HL-60 (cell line): ENCODE measurements around the gene DPM1.

Source experiments
- DNase-seq, 2 experiments: peaks; one replicate each; pipeline ENCODE4 v3.0.0-alpha.2; 2010 to 2020; ENCODE audit warnings: low read depth in 1 of 2, low spot score in 1 of 2
- H3K27ac ChIP-seq: fragments of 250-450 bp; sonication (Bioruptor Pico); replicated peaks from 2 replicates; pipeline ENCODE4 v1.5.1; 2020; ENCODE audit warnings: mild to moderate bottlenecking, moderate library complexity
- H3K27me3 ChIP-seq: fragments of 250-450 bp; sonication (Bioruptor Pico); 2 replicates; pipeline ENCODE4 v1.5.1; 2021; ENCODE audit warnings: mild to moderate bottlenecking, moderate library complexity; ENCODE audit not compliant: insufficient read depth, poor library complexity, severe bottlenecking
- H3K4me3 ChIP-seq: replicated peaks from 2 replicates; pipeline ENCODE4 v1.5.1; 2011; ENCODE audit warnings: mild to moderate bottlenecking, control low read depth, low read length; ENCODE audit not compliant: insufficient read depth
- GABPA ChIP-seq: IDR thresholded peaks from 2 replicates; pipeline ENCODE4 v1.6.1; 2012; ENCODE audit warnings: low read depth
- POLR2AphosphoS5 ChIP-seq: IDR thresholded peaks from 2 replicates; pipeline ENCODE4 v1.6.1; 2012; ENCODE audit warnings: low read depth
- SPI1 ChIP-seq: IDR thresholded peaks from 2 replicates; pipeline ENCODE4 v1.6.1; 2012; ENCODE audit warnings: low read depth, mild to moderate bottlenecking, borderline replicate concordance
- TF ChIP-seq, protein P1 (sequence below): IDR thresholded peaks from 2 replicates; pipeline ENCODE4 v1.6.1; 2012; ENCODE audit warnings: low read depth; ENCODE audit not compliant: insufficient replicate concordance
- TF ChIP-seq, protein P2 (sequence below): IDR thresholded peaks from one replicate; pipeline ENCODE4 v1.5.1; 2011; ENCODE audit warnings: low read length, control low read depth, inconsistent platforms; ENCODE audit not compliant: insufficient read depth

DPM1 gene

DNA sequence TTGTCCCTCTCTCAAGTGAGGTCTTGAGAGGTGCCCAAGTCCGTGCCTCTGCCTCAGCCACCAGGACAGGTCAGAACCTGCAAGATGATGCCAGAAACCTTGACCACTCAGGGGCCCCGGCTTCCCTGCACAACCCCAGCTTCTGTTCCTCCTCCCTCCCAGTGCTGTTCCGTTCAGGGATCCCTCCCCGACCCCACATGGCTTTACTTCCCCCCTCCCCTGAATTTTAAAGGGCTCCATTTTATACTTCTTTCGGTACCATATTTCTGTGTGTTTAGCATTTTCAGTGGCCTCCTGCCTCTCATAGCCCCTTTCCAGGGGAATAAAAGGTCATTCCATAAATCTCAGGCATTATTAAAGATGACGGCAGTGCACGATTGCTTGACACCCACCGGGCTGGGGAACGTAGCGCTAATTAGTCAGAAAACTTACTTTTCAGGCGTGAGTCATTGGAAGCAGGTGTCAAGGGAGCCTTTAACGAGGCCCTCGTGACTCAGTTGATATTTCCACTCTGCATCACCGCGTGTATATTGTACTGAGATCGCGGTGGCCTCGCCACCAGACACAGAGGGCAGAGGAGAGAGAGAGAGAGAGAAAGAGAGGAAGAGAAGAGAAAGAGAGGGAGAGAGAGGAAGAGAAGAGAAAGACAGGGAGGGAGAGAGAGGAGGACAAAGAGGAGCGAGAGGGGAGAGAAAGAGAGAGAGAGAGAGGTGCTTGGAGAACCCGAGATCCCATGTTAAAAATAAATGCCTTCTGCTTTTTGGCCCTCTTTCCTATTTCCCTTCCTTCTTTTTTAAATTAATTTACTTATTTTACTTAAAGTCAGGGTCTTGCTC is 43.3 kb upstream of the DPM1 start:
- no peak for DNase-seq
- peaks cover 16% of the 10 kb centered on the region for H3K27me3 ChIP-seq
- TF ChIP-seq, protein P1, sequence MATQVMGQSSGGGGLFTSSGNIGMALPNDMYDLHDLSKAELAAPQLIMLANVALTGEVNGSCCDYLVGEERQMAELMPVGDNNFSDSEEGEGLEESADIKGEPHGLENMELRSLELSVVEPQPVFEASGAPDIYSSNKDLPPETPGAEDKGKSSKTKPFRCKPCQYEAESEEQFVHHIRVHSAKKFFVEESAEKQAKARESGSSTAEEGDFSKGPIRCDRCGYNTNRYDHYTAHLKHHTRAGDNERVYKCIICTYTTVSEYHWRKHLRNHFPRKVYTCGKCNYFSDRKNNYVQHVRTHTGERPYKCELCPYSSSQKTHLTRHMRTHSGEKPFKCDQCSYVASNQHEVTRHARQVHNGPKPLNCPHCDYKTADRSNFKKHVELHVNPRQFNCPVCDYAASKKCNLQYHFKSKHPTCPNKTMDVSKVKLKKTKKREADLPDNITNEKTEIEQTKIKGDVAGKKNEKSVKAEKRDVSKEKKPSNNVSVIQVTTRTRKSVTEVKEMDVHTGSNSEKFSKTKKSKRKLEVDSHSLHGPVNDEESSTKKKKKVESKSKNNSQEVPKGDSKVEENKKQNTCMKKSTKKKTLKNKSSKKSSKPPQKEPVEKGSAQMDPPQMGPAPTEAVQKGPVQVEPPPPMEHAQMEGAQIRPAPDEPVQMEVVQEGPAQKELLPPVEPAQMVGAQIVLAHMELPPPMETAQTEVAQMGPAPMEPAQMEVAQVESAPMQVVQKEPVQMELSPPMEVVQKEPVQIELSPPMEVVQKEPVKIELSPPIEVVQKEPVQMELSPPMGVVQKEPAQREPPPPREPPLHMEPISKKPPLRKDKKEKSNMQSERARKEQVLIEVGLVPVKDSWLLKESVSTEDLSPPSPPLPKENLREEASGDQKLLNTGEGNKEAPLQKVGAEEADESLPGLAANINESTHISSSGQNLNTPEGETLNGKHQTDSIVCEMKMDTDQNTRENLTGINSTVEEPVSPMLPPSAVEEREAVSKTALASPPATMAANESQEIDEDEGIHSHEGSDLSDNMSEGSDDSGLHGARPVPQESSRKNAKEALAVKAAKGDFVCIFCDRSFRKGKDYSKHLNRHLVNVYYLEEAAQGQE: no peak
- TF ChIP-seq POLR2AphosphoS5 (no peak), GABPA (no peak), SPI1 (no peak)
- TF ChIP-seq, protein P2, sequence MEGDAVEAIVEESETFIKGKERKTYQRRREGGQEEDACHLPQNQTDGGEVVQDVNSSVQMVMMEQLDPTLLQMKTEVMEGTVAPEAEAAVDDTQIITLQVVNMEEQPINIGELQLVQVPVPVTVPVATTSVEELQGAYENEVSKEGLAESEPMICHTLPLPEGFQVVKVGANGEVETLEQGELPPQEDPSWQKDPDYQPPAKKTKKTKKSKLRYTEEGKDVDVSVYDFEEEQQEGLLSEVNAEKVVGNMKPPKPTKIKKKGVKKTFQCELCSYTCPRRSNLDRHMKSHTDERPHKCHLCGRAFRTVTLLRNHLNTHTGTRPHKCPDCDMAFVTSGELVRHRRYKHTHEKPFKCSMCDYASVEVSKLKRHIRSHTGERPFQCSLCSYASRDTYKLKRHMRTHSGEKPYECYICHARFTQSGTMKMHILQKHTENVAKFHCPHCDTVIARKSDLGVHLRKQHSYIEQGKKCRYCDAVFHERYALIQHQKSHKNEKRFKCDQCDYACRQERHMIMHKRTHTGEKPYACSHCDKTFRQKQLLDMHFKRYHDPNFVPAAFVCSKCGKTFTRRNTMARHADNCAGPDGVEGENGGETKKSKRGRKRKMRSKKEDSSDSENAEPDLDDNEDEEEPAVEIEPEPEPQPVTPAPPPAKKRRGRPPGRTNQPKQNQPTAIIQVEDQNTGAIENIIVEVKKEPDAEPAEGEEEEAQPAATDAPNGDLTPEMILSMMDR: no peak
- no peak overlapping the region for H3K4me3 ChIP-seq
- no peak overlapping the region for H3K27ac ChIP-seq

DNA sequence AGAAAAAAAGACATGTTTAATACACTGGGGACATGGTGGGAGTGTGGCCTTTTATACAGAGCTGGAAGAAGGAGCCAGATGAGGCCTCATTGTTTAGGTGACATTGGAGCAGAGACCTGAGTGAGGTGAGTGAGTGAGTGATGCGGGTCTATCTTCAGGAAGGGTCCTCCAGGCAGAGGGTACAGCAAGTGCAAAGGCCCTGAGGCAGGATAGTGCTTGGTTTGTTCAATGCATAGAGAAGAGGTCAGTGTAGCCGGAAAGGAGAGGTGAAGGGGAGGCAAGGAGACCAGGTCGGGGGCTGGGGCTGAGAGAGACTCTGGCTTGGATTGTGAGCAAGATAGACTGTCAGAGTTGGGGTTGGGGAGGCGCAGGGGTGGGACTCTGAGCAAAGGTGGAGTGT is 41.0 kb upstream of the DPM1 start:
- TF ChIP-seq POLR2AphosphoS5: no peak
- TF ChIP-seq SPI1: no peak
- TF ChIP-seq, protein P2: no peak
- no peak for TF ChIP-seq GABPA
- TF ChIP-seq, protein P1: no peak
- peaks cover 16% of the 10 kb centered on the region for H3K27me3 ChIP-seq
- no peak overlapping the region for H3K27ac ChIP-seq
- no peak for DNase-seq
- H3K4me3 ChIP-seq: no peak overlapping the region

DNA sequence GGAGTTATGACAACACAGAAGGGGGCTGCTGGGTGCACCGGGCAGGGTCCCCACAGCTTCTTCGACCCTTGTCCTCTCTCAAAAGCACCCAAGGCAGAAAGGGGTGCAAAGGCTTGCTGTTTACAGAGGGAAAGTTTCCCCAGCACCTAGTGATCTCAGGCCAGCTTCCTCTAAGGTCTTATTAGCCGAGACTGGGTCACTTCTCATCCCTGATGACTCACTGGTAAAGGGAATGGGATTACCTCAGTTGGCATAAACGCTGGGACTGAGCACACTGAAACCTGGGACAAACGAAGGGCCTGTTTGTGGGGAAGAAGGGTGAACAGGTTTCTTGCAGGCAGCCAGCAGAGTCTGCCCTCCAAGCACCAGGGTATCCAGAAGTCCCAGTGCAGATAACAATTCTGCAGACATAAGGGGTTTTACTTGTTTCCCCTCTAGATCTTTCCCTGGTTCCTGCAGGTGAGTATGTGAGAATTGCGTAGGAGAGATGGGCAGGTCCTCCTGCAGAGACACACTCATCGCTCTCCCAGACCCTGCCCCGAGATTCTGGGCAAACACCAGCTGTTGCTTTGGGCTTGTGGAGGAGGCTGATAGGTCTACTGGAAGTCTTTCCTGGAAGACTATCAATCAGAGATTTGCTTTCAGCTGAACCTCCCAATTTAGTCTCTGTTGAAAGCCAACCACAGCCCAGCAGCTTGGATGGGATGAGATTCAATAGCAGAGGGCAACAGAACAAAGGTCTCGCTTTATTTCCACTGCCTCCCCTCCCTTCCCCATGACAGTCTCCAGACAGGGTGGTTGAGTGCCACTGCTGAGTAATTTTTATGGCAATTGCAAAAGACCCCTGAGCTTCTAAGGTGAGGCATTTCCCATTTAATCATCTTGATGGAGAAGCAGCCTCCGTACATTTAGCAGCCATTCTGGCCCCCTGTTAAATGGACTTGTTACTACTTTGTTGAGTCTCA is 38.9 kb upstream of the DPM1 start:
- Histone ChIP-seq H3K27me3 (peaks cover 15% of the 10 kb centered on the region), H3K27ac (no peak overlapping the region), H3K4me3 (no peak overlapping the region)
- DNase-seq: no peak
- TF ChIP-seq, protein P2: no peak
- TF ChIP-seq SPI1: no peak
- TF ChIP-seq GABPA: no peak
- TF ChIP-seq, protein P1: no peak
- TF ChIP-seq POLR2AphosphoS5: no peak
